ENCODE data around the gene SLC39A11.
"Not testable (repeated sequence)": the region's sequence is repeated elsewhere in the genome, so short reads cannot be mapped to it uniquely, and the experiment has no call there.

SLC39A11 gene

GRCh38 chr17:72858826-72859495, 233.5 kb downstream of the SLC39A11 start:
- DNase-seq: no peak

DNA sequence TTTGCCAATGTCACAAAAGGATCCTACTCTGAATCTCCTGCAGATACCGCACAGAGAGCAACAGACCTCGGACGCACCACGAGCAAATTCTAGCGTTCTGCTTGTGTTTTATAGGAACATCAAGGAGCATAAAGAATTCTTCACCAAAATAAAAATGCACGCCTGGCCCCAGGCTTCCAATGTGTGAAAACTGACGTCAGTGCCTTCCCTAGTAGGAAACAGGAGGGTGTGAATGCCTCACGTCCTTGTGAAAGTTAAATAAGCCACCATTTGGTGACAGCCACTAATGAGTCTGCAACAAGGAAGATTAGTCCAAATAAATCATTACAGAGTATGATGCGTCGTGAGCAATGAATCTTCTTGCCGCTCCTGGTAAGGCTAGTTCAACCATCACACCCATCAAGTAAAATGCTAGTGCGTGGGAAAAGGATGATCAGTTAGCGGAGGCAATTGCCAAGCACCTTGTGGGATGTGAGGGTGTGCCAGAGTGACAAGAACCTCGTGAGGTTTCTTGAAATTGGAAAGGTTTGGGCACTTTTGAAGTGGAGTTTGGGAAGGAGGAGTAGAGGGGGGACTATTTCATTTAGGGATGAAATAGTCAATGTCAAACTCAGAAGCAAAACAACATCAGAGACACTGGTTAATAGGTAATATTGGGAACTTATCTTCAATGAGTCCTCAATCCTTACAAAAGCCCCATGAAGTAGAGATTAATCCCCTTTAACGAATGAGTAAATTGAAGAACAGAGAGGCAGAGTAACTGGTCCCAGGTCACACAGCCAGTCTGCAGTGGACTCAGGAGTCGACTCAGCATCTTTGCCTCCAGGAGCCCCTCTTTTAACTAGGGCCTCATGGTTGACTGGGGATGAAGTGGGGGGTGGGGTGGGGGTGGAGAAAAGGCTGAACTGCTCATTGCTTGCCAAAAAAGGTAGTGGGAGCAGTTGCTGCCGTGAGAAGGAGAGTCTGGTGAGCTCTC, 238.8 kb downstream of the SLC39A11 start:
- DNase-seq: no peak

DNA sequence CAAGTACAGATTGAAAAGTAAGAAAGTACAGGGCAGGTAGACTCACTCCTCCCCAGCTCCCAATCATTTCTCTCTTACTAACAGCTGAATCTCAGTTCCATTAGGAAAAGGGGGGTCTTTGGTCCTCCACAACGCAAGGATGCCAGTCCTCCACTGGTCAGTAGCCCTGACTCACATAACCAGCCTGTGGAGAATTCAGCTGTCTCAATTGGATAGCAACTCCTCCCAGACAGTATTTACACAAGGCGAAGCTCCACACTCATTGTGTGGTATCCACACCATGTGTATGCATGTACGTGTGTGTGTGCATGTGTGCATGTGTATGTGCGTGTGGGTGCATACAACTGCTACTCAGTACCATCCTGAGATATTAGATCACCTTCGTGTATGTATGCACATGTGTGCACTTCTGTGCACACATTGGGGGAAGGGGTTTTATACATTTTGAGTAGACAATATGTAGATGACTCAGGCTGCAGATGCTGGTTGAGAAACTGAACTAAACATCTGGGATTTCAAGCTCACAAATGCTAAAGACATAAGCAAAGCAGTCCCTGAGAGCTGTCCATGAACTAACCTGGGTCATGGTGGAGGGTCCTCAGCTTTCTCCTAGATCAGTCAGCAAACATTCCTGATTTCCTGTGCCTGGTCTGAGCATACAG, 240.1 kb downstream of the SLC39A11 start:
- DNase-seq: no peak

- no peak for DNase-seq
Measured at GRCh38 chr17:72850410-72851118, 241.9 kb downstream of the SLC39A11 start.

- no peak for DNase-seq
Measured at GRCh38 chr17:72846399-72846798, 246.1 kb downstream of the SLC39A11 start.

GRCh38 chr17:72843591-72843990, 248.9 kb downstream of the SLC39A11 start:
- DNase-seq: no peak

GRCh38 chr17:72840019-72840418, 252.5 kb downstream of the SLC39A11 start:
- DNase-seq: no peak

DNA sequence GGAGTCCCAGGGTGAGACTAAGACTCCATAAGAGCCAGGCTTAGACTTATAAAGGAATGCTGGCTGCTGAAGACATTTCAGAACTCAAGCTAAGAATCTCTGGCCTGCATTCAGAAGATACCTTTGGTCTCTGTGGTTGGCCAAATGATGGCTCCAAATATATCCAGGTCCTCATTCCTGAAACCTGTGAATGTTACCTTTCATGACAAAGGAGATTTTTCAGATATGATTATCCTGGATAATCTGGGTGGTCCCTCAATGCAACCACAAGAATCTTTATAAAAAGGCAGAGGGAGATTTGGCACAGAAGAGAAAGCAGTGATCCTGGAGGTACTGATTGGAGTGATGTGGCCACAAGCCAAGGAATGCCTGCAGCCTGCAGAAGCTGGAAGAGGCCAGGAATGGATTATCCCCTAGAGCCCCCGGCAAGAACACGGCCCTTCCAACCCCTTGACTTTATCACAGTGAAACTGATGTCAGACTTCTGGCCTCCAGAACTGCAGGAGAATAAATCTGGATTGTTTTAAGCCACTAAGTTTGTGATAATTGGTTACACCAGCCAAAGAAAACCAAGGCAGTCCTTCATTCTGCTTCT, 253.3 kb downstream of the SLC39A11 start:
- no peak for DNase-seq

- DNase-seq: no peak
Measured at GRCh38 chr17:72838581-72838980, 253.9 kb downstream of the SLC39A11 start.

GRCh38 chr17:72838068-72838467, 254.4 kb downstream of the SLC39A11 start:
- no peak for DNase-seq

GRCh38 chr17:72837335-72837734, 255.2 kb downstream of the SLC39A11 start:
- DNase-seq: no peak

- no peak for DNase-seq
Measured at GRCh38 chr17:72833128-72833765, 259.2 kb downstream of the SLC39A11 start.

DNA sequence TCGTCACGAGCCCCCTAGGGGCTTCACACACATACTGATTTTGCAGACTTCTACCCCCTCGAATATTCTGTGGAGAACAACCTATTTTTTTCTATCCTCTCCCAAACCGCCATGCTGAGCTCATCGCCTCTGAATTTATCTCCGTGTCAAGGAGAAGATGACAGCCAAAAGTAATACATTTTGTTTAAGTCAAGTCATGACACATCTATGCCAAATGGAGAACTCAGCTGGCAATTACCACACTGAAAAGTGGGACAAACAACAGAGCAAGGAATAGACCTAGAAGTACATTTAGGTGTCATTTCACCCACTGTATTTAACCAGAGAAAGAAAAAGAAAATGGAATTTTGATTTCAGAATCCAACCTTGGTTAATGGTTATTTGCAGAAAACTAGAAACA, 260.2 kb downstream of the SLC39A11 start:
- DNase-seq: no peak

DNA sequence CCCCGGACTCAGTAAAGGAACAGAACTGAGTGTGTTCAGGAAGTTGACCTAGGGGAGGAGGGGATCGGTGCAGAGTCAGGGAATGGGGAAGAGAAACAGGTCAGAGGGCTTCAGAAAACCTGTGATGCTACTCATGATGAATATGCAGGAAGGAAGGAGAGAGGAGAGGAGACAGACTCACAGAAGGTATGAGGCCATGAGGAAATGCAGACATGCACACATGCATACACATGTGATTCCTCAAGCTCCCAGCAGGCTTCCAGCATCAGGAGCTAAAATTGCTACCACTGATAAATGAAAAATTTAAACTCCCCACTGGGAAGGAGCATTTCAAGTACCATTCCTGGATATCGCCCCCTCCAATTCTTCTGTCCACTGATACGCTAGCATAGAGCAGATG, 262.6 kb downstream of the SLC39A11 start:
- DNase-seq: no peak

DNA sequence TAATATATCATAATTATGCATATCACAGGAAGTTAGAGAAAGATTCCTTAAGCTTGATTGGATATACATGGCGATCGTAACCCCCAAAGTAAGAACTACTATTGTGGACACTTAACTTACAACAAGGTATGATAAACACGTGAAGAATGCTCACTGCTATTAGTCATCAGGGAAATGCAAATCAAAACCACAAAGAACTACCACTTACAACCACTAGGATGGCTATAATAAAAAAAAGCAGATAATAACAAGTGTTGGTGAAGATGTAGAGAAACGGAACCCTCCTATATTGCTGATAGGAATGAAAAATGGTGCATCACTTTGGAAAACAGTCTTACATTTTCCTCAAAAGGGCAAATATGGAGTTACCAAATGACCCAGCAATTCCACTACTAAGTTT, 265.9 kb downstream of the SLC39A11 start:
- DNase-seq: no peak

GRCh38 chr17:72826059-72826458, 266.4 kb downstream of the SLC39A11 start:
- not testable (repeated sequence) for DNase-seq

- no peak for DNase-seq
Measured at GRCh38 chr17:72825218-72825617, 267.3 kb downstream of the SLC39A11 start.

GRCh38 chr17:72824267-72824666, 268.2 kb downstream of the SLC39A11 start:
- not testable (repeated sequence) for DNase-seq

GRCh38 chr17:72822358-72823023, 270.0 kb downstream of the SLC39A11 start:
- DNase-seq: no peak

- DNase-seq: no peak
Measured at GRCh38 chr17:72816406-72816805, 276.1 kb downstream of the SLC39A11 start.

- no peak for DNase-seq
Measured at GRCh38 chr17:72813481-72813880, 279.0 kb downstream of the SLC39A11 start.
